BJ (cell line): ENCODE measurements around the gene TERB1. TPM values are rescaled to one million over a fixed set of nuclear protein-coding genes. Genes with fewer than 3 reads are reported as not detected.

Source experiments
- CTCF ChIA-PET: fragments of 350-600 bp; formaldehyde crosslinking; extraction: SDS; loops from one replicate; lab custom pipeline; 2021; ENCODE audit warnings: antibody characterized with exemption, inconsistent platforms; lab: Yijun Ruan, JAX
- POLR2A ChIA-PET: fragments of 300-600 bp; sonication (Branson Sonifier 250); formaldehyde crosslinking; extraction: SDS; loops from one replicate; lab custom pipeline; 2021; ENCODE audit warnings: antibody characterized with exemption; lab: Charles Lee
- DNase-seq: peaks from one replicate; pipeline ENCODE4 v3.0.0-alpha.2; 2011; ENCODE audit warnings: low read depth
- H3K27me3 ChIP-seq: 2 replicates; pipeline ENCODE4 v1.6.0; 2011; ENCODE audit warnings: low read length; ENCODE audit not compliant: control insufficient read depth, insufficient read depth
- H3K36me3 ChIP-seq: 2 replicates; pipeline ENCODE4 v1.5.1; 2011; ENCODE audit warnings: low read length; ENCODE audit not compliant: control insufficient read depth, insufficient read depth
- H3K4me3 ChIP-seq: 2 replicates; pipeline ENCODE4 v1.5.1; 2011; ENCODE audit warnings: low read depth, mild to moderate bottlenecking, control low read depth, low read length
- polyA plus RNA-seq: library from polyadenylated mRNA; depleted of rRNA; stranded (reverse); fragments of >200 nt; gene quantifications from 2 replicates; pipeline ENCODE4 v1.2.3, GENCODE V29; 2011
- TF ChIP-seq, protein P1 (sequence below): IDR thresholded peaks from 2 replicates; pipeline ENCODE4 v1.5.1; 2011; ENCODE audit warnings: low read depth, mild to moderate bottlenecking, control low read depth, inconsistent platforms, low read length, moderate library complexity; ENCODE audit not compliant: insufficient read depth

The TERB1 gene
- polyA plus RNA-seq, 1 experiment: not detected

DNA sequence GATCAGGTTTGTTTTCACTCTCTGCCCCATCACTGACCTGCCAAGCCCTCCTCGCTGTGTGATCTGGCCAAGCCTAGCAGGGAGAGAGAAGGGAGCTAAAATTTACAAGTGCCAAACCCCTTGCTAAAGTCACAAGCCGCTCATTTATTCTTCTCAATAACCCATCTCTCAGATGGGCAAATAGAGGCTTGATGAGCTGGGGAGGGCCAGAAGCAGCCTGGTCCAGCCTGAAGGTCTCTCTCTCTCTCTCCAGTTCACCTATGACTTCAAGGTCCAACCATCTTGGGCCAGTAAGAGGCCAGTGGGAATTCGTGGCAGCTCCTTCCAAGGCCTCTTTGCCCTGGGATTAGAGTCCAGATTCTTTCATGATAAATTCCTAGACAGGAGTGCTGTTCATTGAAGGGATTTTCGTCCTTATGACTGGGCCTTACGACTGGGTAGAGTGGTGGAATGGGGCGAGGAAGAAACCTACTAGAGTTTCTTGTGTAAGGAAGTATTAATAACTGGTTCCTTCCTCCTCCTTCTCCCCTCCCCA lies 46.2 kb upstream of the TERB1 start:
- H3K4me3 ChIP-seq: no peak overlapping the region
- TF ChIP-seq, protein P1, sequence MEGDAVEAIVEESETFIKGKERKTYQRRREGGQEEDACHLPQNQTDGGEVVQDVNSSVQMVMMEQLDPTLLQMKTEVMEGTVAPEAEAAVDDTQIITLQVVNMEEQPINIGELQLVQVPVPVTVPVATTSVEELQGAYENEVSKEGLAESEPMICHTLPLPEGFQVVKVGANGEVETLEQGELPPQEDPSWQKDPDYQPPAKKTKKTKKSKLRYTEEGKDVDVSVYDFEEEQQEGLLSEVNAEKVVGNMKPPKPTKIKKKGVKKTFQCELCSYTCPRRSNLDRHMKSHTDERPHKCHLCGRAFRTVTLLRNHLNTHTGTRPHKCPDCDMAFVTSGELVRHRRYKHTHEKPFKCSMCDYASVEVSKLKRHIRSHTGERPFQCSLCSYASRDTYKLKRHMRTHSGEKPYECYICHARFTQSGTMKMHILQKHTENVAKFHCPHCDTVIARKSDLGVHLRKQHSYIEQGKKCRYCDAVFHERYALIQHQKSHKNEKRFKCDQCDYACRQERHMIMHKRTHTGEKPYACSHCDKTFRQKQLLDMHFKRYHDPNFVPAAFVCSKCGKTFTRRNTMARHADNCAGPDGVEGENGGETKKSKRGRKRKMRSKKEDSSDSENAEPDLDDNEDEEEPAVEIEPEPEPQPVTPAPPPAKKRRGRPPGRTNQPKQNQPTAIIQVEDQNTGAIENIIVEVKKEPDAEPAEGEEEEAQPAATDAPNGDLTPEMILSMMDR: no peak
- POLR2A ChIA-PET: no interaction called here
- no peaks in the 10 kb centered on the region for H3K36me3 ChIP-seq
- CTCF ChIA-PET: interaction anchor here (1.0 to 3.7 kb wide), 3 partner anchors 10 to 184 kb away, joined by 3 to 19 read pairs (median 4); partner anchors contain the start of gene NAE1
- DNase-seq: no peak
- H3K27me3 ChIP-seq: peaks cover 40% of the 10 kb centered on the region

GRCh38 chr16:66846831-66847230 lies 45.4 kb upstream of the TERB1 start:
- ChIA-PET CTCF (interaction anchor here (1.9 to 3.7 kb wide), 2 partner anchors 16 to 21 kb away, joined by 12 to 19 read pairs; partner anchors contain the start of gene NAE1), POLR2A (no interaction called here)
- Histone ChIP-seq H3K4me3 (no peak overlapping the region), H3K27me3 (peaks cover 41% of the 10 kb centered on the region), H3K36me3 (no peaks in the 10 kb centered on the region)
- TF ChIP-seq, protein P1: no peak
- DNase-seq: no peak

- CTCF ChIA-PET: interaction anchor here (1.9 to 3.7 kb wide), 2 partner anchors 16 to 21 kb away, joined by 12 to 19 read pairs; partner anchors contain the start of gene NAE1
These were observed 44.9 kb upstream of the TERB1 start for GRCh38 chr16:66846266-66846665.

DNA sequence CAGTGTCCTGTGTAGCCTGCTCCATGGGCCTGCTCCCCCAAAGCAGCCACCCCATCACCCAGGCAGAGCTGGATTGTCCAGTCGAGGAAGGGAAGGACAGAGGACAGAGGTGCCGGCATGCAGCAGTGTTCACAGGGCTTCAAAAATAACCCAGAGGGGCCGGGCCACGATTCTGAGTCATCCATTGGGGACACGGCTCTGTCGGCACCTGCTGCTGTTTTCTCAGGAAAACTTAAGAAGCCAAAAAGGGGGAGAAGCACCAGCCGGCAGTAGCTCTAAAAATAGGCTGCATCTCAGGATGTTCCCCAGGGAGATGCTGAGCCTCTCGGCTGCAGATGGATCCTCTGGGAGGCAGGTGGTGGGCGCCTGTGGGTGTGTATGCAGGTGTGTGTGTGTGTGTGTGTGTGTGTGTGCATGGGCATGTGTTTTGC lies 44.4 kb upstream of the TERB1 start:
- DNase-seq: no peak
- Histone ChIP-seq H3K4me3 (no peak overlapping the region), H3K27me3 (peaks cover 44% of the 10 kb centered on the region), H3K36me3 (no peaks in the 10 kb centered on the region)
- ChIA-PET POLR2A (no interaction called here), CTCF (interaction anchor here (1.9 kb wide), 1 partner anchor 22 kb away, joined by 12 read pairs; no protein-coding TSS in a partner anchor)
- TF ChIP-seq, protein P1: no peak

More at GRCh38 chr16:66846266-66846665, 44.9 kb upstream of the TERB1 start:
- Histone ChIP-seq H3K36me3 (no peaks in the 10 kb centered on the region), H3K4me3 (no peak overlapping the region), H3K27me3 (peaks cover 41% of the 10 kb centered on the region)
- TF ChIP-seq, protein P1: no peak
- no peak for DNase-seq
- POLR2A ChIA-PET: no interaction called here

DNA sequence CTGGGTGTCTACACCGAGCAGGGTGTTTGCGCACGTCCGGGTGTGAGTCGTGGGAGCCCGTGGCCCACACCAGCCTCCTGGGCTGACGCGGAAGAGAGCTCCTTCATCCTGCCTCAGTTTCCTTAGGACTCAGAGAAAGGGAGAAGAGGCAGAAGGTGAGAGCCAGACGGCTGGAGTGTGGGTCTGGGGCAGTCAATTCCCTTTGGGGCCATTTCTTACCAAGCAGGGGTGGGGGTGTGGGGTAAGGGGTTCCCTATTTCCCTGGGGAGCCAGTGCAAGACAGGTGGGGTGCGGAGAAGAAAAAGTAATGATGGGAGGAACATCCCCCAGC lies 43.7 kb upstream of the TERB1 start:
- H3K36me3 ChIP-seq: no peaks in the 10 kb centered on the region
- H3K4me3 ChIP-seq: peak overlapping the region; percentile 10; the same call in 1 of the 2 replicates
- POLR2A ChIA-PET: no interaction called here
- TF ChIP-seq, protein P1: no peak
- CTCF ChIA-PET: interaction anchor here (2.6 kb wide), 1 partner anchor 15 kb away, joined by 19 read pairs; the partner anchor contains the start of gene NAE1
- DNase-seq: no peak
- peaks cover 44% of the 10 kb centered on the region for H3K27me3 ChIP-seq
